GM12891 (cell line): ENCODE measurements around the gene ZSWIM5.

Source experiments
- POLR2A ChIP-seq: IDR thresholded peaks from 2 replicates; pipeline ENCODE4 v1.6.1; 2011; ENCODE audit warnings: low read depth, low read length, control low read depth
- SPI1 ChIP-seq: IDR thresholded peaks from 2 replicates; pipeline ENCODE4 v1.6.1; 2011; ENCODE audit warnings: low read depth, low read length, control low read depth

- TF ChIP-seq POLR2A (no peak), SPI1 (no peak)
These were observed 4.7 kb upstream of the ZSWIM5 start for GRCh38 chr1:45211076-45211475.
